ENCODE data around the gene FRMD6. TPM values are rescaled to one million over a fixed set of nuclear protein-coding genes. Genes with fewer than 3 reads are reported as not detected.

Gene FRMD6
- total RNA-seq, 1 experiment from 2014 or later: 47.9 TPM

- DNase-seq (ENCODE audit: low spot score): peak; percentile 60
These were observed 124.6 kb downstream of the FRMD6 start for GRCh38 chr14:51776102-51776894.

GRCh38 chr14:51780006-51780692 lies 128.4 kb downstream of the FRMD6 start:
- DNase-seq (ENCODE audit: low spot score): peak; percentile 35

Other genes with a start within 250 kb of the FRMD6 start
- 3.8 and 8.5 TPM in 2 replicates for gene GNG2, start 208.7 kb downstream of the FRMD6 start, total RNA-seq (2014; rRNA removed; shearing (Covaris generic))

Measured in A172 (cell line).